Stimulated activated naive CD4-positive, alpha-beta T cell (primary cell): ENCODE data around the gene TBX5.

Experiments used
- DNase-seq, 6 experiments: peaks; one replicate each; lab custom pipeline; 2025; lab: John Stamatoyannopoulos, UW

TBX5 gene

GRCh38 chr12:114320968-114321367, 85.0 kb downstream of the TBX5 start:
- DNase-seq = no peak

DNA sequence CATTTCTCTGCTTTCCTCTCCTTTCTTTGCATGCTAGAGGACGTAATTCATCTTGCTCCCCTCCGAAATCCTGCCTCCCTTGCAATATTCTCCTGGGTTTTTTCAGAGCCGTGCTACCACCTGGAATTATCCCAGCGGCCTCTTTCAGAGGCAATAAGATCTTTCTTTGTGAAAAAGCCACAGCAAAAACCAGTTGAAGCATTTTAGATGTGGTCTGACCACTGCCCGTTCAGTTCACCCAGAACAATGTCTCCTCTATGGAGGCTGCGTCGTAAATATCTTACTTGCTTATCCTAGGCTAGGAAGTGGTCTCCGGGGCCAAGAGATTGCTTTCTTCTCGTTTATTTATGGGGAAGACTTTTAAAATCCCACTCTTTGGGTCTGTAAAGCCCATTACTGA, 85.8 kb downstream of the TBX5 start:
- no peak for DNase-seq

DNA sequence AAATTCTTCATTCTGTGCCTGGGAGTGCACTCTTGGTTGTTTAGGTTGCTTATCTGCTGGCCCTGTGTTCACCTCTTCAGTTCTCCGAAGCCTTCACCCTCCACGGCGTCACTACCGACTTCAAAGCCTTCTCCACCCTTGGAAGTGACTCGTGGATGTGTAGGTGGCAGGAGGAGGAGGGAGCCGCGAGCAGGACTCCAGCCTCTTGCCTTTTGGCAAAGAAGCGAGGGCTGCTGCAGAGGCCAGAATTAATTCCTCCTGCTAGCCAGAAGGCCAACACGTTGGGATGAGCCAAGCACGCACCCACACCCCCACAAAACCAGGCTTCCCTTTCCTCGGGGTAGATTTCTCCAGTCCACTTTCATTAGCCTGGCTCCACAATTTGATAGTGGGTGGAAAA, 86.5 kb downstream of the TBX5 start:
- no peak for DNase-seq

- no peak for DNase-seq
Observed at GRCh38 chr12:114318984-114319383, 87.0 kb downstream of the TBX5 start.

GRCh38 chr12:114316076-114316475, 89.9 kb downstream of the TBX5 start:
- no peak for DNase-seq

- DNase-seq = no peak
Observed at GRCh38 chr12:114314974-114315720, 90.8 kb downstream of the TBX5 start.

GRCh38 chr12:114314403-114314802, 91.5 kb downstream of the TBX5 start:
- no peak for DNase-seq

- no peak for DNase-seq
Observed at GRCh38 chr12:114313910-114314309, 92.0 kb downstream of the TBX5 start.

GRCh38 chr12:114311974-114312373, 94.0 kb downstream of the TBX5 start:
- DNase-seq = no peak

DNA sequence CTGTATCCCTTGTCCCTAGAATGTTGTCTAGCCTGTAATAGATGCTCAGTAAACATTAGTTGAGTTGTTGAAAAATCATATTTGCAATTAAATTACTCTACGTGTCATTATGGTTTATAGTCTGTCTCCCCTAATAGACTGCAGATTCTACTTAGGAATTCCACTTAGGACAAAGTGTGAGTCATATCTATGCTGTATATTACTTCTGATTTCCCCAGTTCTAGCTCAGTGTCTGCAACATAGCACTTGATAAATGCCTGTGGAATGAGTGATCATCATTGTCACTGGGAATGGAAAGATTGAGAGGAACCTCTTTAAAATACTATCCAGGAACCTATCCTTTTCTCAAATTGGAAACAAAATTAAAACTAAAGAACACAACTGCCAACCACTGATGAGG, 99.3 kb downstream of the TBX5 start:
- no peak for DNase-seq

DNA sequence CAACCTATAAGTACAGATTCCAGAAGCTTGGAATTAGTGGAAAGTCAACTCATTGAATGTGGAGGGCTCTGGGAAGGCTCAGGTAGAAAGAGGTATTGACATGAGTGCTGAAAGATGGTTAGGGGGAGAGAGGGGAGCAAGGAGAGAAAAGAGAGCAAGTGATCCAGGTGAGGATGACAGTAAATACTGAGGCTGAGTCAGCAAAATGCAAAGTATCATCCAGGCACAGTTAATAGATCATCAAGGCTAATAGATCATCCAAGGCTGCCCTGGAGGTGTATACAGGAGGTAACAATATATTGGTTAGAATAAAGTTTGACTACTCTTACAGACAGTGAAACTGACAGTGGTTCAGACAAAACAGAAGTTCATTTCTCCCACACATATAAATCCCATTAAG, 100.5 kb downstream of the TBX5 start:
- DNase-seq = no peak
